T-helper 1 cell treated with Interleukin-12 subunit alpha and Interleukin-12 subunit beta and Interleukin-4 antibody, amounts not matched to agents 30 ng/mL and 1 ng/mL, for 36 hours (primary cell): ENCODE measurements around the gene CEP162. TPM values are rescaled to one million over a fixed set of nuclear protein-coding genes. Genes with fewer than 3 reads are reported as not detected.
"Not testable (repeated sequence)": the region's sequence is repeated elsewhere in the genome, so short reads cannot be mapped to it uniquely, and the experiment has no call there.

Source experiments
- intact Hi-C: fragments of 100-400 bp; cut with micrococcal nuclease; formaldehyde crosslinking; loops from one replicate; pipeline ENCODE4 v1.15.1; 2024
- total RNA-seq: library from RNA; stranded (reverse); gene quantifications from 2 replicates; pipeline ENCODE4 v1.2.3, GENCODE V29; 2022

Gene CEP162
- total RNA-seq, 1 donor from 2014 or later: 9.7 TPM

GRCh38 chr6:84227044-84227433 lies 404 bp downstream of the CEP162 start:
- intact Hi-C loops: loop anchor here (1.0 to 5.0 kb wide), 7 partner anchors 368 to 1980 kb away; partner anchors contain the start of genes CYB5R4, DOP1A, IBTK and PGM3

GRCh38 chr6:84224251-84224650 lies 3.2 kb downstream of the CEP162 start:
- intact Hi-C loops: no loop called here

GRCh38 chr6:84223608-84224007 lies 3.8 kb downstream of the CEP162 start:
- intact Hi-C loops: not testable (repeated sequence)

GRCh38 chr6:84222426-84222825 lies 5.0 kb downstream of the CEP162 start:
- intact Hi-C loops: no loop called here

GRCh38 chr6:84220809-84221409 lies 6.5 kb downstream of the CEP162 start:
- intact Hi-C loops: loop anchor here (1.0 kb wide), 2 partner anchors 337 to 606 kb away; no protein-coding TSS in a partner anchor

- intact Hi-C loops: no loop called here
Observed at GRCh38 chr6:84218091-84218490, 9.4 kb downstream of the CEP162 start.

GRCh38 chr6:84213217-84213616 lies 14.2 kb downstream of the CEP162 start:
- intact Hi-C loops: no loop called here

- intact Hi-C loops: no loop called here
Observed at GRCh38 chr6:84204011-84204410, 23.4 kb downstream of the CEP162 start.

GRCh38 chr6:84199987-84200386 lies 27.5 kb downstream of the CEP162 start:
- intact Hi-C loops: not testable (repeated sequence)

- intact Hi-C loops: no loop called here
Observed at GRCh38 chr6:84197708-84198107, 29.7 kb downstream of the CEP162 start.

GRCh38 chr6:84193114-84193708 lies 34.2 kb downstream of the CEP162 start:
- intact Hi-C loops: no loop called here

- intact Hi-C loops: no loop called here
Observed at GRCh38 chr6:84191802-84192201, 35.6 kb downstream of the CEP162 start.

GRCh38 chr6:84189356-84189755 lies 38.1 kb downstream of the CEP162 start:
- intact Hi-C loops: not testable (repeated sequence)

- intact Hi-C loops: no loop called here
Observed at GRCh38 chr6:84183430-84183829, 44.0 kb downstream of the CEP162 start.

GRCh38 chr6:84182001-84182400 lies 45.4 kb downstream of the CEP162 start:
- intact Hi-C loops: no loop called here

GRCh38 chr6:84177241-84177640 lies 50.2 kb downstream of the CEP162 start:
- intact Hi-C loops: no loop called here

GRCh38 chr6:84172574-84172973 lies 54.9 kb downstream of the CEP162 start:
- intact Hi-C loops: no loop called here

- intact Hi-C loops: no loop called here
Observed at GRCh38 chr6:84172080-84172479, 55.4 kb downstream of the CEP162 start.

GRCh38 chr6:84167457-84167856 lies 60.0 kb downstream of the CEP162 start:
- intact Hi-C loops: no loop called here

GRCh38 chr6:84166395-84166794 lies 61.0 kb downstream of the CEP162 start:
- intact Hi-C loops: no loop called here

GRCh38 chr6:84164328-84164727 lies 63.1 kb downstream of the CEP162 start:
- intact Hi-C loops: not testable (repeated sequence)

- intact Hi-C loops: no loop called here
Observed at GRCh38 chr6:84161190-84161589, 66.3 kb downstream of the CEP162 start.

- intact Hi-C loops: no loop called here
Observed at GRCh38 chr6:84156306-84156705, 71.1 kb downstream of the CEP162 start.
